HCT116 (cell line): ENCODE results near the gene CACNA2D2. TPM values are rescaled to one million over a fixed set of nuclear protein-coding genes. Genes with fewer than 3 reads are reported as not detected.

ENCODE experiments used
- ATAC-seq: fragments of 200-7000 bp; cut with Tn5 transposase; 2 replicates; pipeline ENCODE4 v1.9.1; 2020; ENCODE audit warnings: mild to moderate bottlenecking, moderate library complexity
- BruUV-seq: library from RNA; stranded (reverse); fragments of 400-500 nt; replicated peaks from 2 replicates; lab custom pipeline; 2021; lab: Mats Ljungman, UMichigan
- CTCF ChIA-PET: fragments of 300-600 bp; sonication (Branson Sonifier 250); formaldehyde crosslinking; loops from one replicate; lab custom pipeline; 2021; ENCODE audit warnings: antibody characterized with exemption; lab: Charles Lee
- POLR2A ChIA-PET: fragments of 300-600, 350-600 bp; sonication (Branson Sonifier 250); formaldehyde crosslinking; loops from one replicate; lab custom pipeline; 2021; ENCODE audit warnings: antibody characterized with exemption; lab: Charles Lee
- RAD21 ChIA-PET, 2 experiments: fragments of 300-600 bp; sonication (Branson Sonifier 250); formaldehyde crosslinking; loops; one replicate each; lab custom pipeline; 2023; ENCODE audit warnings: low total read pairs in 2 of 2; ENCODE audit not compliant: uncharacterized antibody in 2 of 2, unreplicated experiment in 2 of 2, low non-redundant PET in 1 of 2; lab: Charles Lee
- DNase-seq: peaks from one replicate; pipeline ENCODE4 v3.0.0-alpha.2; 2010; ENCODE audit warnings: low read depth, low spot score
- H2AFZ ChIP-seq: fragments of 200-600 bp; shearing (Covaris generic), sonication (generic); 2 replicates; pipeline ENCODE4 v1.6.1; 2017; ENCODE audit warnings: low read depth, mixed run types, mixed read lengths, antibody characterized with exemption, low read length; ENCODE audit not compliant: poor library complexity, severe bottlenecking
- H3K27ac ChIP-seq: 2 replicates; pipeline ENCODE4 v1.5.1; 2012; ENCODE audit warnings: low read depth, low read length
- H3K27me3 ChIP-seq: fragments of 200-600 bp; sonication (generic); 2 replicates; pipeline ENCODE4 v1.6.1; 2016; ENCODE audit warnings: mixed run types, low read length, mixed read lengths; ENCODE audit not compliant: insufficient read depth
- H3K36me3 ChIP-seq, 2 experiments: fragments of 200-500 bp in 1 of 2; fragments of 200-600 bp in 1 of 2; sonication (Bioruptor generic) in 1 of 2; sonication (generic) in 1 of 2; 2 replicates each; pipeline versions ENCODE4 v1.5.1 to v1.6.1; 2014 to 2016; ENCODE audit warnings: low read length in 2 of 2, inconsistent platforms in 1 of 2, mixed read lengths in 1 of 2, mixed run types in 1 of 2; ENCODE audit not compliant: insufficient read depth in 2 of 2, control insufficient read depth in 1 of 2
- H3K4me1 ChIP-seq, 2 experiments: fragments of 200-600 bp in 1 of 2; sonication (generic) in 1 of 2; 2 replicates each; pipeline versions ENCODE4 v1.5.1 to v1.6.1; 2012 to 2017; ENCODE audit warnings: low read length in 2 of 2, inconsistent platforms in 1 of 2, mild to moderate bottlenecking in 1 of 2, mixed read lengths in 1 of 2, mixed run types in 1 of 2, moderate library complexity in 1 of 2; ENCODE audit not compliant: insufficient read depth in 2 of 2, control insufficient read depth in 1 of 2
- H3K4me2 ChIP-seq: fragments of 200-600 bp; sonication (generic); 2 replicates; pipeline ENCODE4 v1.6.1; 2017; ENCODE audit warnings: mixed run types, low read length, mixed read lengths
- H3K4me3 ChIP-seq, 2 experiments: fragments of 200-600 bp in 1 of 2; sonication (generic) in 1 of 2; replicated peaks in 1 of 2; 2 replicates each; pipeline ENCODE4 v1.5.1; 2011 to 2016; ENCODE audit warnings: low read length in 2 of 2, control low read depth in 1 of 2, low read depth in 1 of 2, mild to moderate bottlenecking in 1 of 2, mixed read lengths in 1 of 2, mixed run types in 1 of 2
- H3K79me2 ChIP-seq: fragments of 200-600 bp; sonication (generic); 2 replicates; pipeline ENCODE4 v1.6.1; 2017; ENCODE audit warnings: mild to moderate bottlenecking, mixed run types, low read length, moderate library complexity, mixed read lengths; ENCODE audit not compliant: insufficient read depth
- H3K9ac ChIP-seq: fragments of 200-600 bp; sonication (generic); 2 replicates; pipeline ENCODE4 v1.6.1; 2016; ENCODE audit warnings: low read length, mixed read lengths
- H3K9me2 ChIP-seq: fragments of 200-600 bp; sonication (generic), shearing (Covaris generic); 2 replicates; pipeline ENCODE4 v1.6.1; 2017; ENCODE audit warnings: mixed run types, mild to moderate bottlenecking, moderate library complexity; ENCODE audit not compliant: insufficient read depth
- H3K9me3 ChIP-seq, 2 experiments: fragments of 200-500 bp in 1 of 2; fragments of 200-600 bp in 1 of 2; sonication (Bioruptor generic) in 1 of 2; sonication (generic) in 1 of 2; 2 replicates each; pipeline ENCODE4 v1.6.1; 2014 to 2017; ENCODE audit warnings: low read length in 2 of 2, mixed read lengths in 2 of 2, inconsistent platforms in 1 of 2, low read depth in 1 of 2, mild to moderate bottlenecking in 1 of 2, mixed run types in 1 of 2, moderate library complexity in 1 of 2; ENCODE audit not compliant: control insufficient read depth in 1 of 2, insufficient read depth in 1 of 2
- H4K20me1 ChIP-seq: fragments of 200-600 bp; sonication (generic), shearing (Covaris generic); 2 replicates; pipeline ENCODE4 v1.6.1; 2017; ENCODE audit warnings: mixed run types, mild to moderate bottlenecking, moderate library complexity; ENCODE audit not compliant: insufficient read depth
- CBX3 ChIP-seq: IDR thresholded peaks from 2 replicates; pipeline ENCODE4 v1.6.1; 2012; ENCODE audit warnings: low read depth
- CTCF ChIP-seq, 3 experiments: fragments of 200-600 bp in 1 of 3; sonication (generic) in 1 of 3; IDR thresholded peaks in 2 of 3; conservative IDR thresholded peaks in 1 of 3; 2 replicates each; pipeline ENCODE4 v1.5.1; 2012 to 2017; ENCODE audit warnings: low read depth in 2 of 3, low read length in 2 of 3, antibody characterized with exemption in 1 of 3, borderline replicate concordance in 1 of 3, control low read depth in 1 of 3, mild to moderate bottlenecking in 1 of 3, mixed read lengths in 1 of 3, mixed run types in 1 of 3, moderate library complexity in 1 of 3; ENCODE audit not compliant: insufficient read depth in 1 of 3
- EZH2phosphoT487 ChIP-seq: fragments of 200-600 bp; IDR thresholded peaks from 2 replicates; pipeline ENCODE4 v1.6.1; 2018; ENCODE audit warnings: antibody characterized with exemption, borderline replicate concordance
- POLR2A ChIP-seq: IDR thresholded peaks from 2 replicates; pipeline ENCODE4 v1.7.0; 2011; ENCODE audit warnings: borderline replicate concordance; ENCODE audit not compliant: insufficient read depth, insufficient read length; ENCODE audit errors: extremely low read depth
- POLR2AphosphoS5 ChIP-seq: IDR thresholded peaks from 2 replicates; pipeline ENCODE4 v1.6.1; 2011; ENCODE audit warnings: mild to moderate bottlenecking, low read depth, low read length, moderate library complexity
- RAD21 ChIP-seq: IDR thresholded peaks from 2 replicates; pipeline ENCODE4 v1.6.1; 2012; ENCODE audit warnings: low read depth, mild to moderate bottlenecking
- SP1 ChIP-seq: IDR thresholded peaks from 2 replicates; pipeline ENCODE4 v1.6.1; 2012; ENCODE audit warnings: low read depth
- SRF ChIP-seq: IDR thresholded peaks from 2 replicates; pipeline ENCODE4 v1.6.1; 2012; ENCODE audit warnings: low read depth
- YY1 ChIP-seq: IDR thresholded peaks from 2 replicates; pipeline ENCODE4 v1.6.1; 2011; ENCODE audit warnings: low read length, low read depth, moderate library complexity, mild to moderate bottlenecking; ENCODE audit not compliant: insufficient replicate concordance; ENCODE audit errors: extremely low read depth
- ZFX ChIP-seq: fragments of 450-650 bp; IDR thresholded peaks from 2 replicates; pipeline ENCODE4 v1.6.1; 2017
- ZNF274 ChIP-seq: fragments of 200-500 bp; sonication (Bioruptor generic); IDR thresholded peaks from 2 replicates; pipeline ENCODE4 v1.6.1; 2014; ENCODE audit warnings: mild to moderate bottlenecking, low read depth, low read length, inconsistent platforms
- intact Hi-C: fragments of 100-400 bp; cut with micrococcal nuclease; formaldehyde crosslinking; loops from 2 replicates; pipeline ENCODE4 v1.10.0; 2022
- total RNA-seq: library from RNA; stranded (reverse); gene quantifications from one replicate; pipeline ENCODE4 v1.2.1, GENCODE V29; 2021; ENCODE audit not compliant: unreplicated experiment

Gene CACNA2D2
- total RNA-seq, 1 experiment from 2014 or later = 10.2 TPM

- POLR2A ChIA-PET = interaction anchor here (1.3 kb wide), 1 partner anchor 14 kb away, joined by 4 read pairs; no protein-coding TSS in a partner anchor
- H3K36me3 ChIP-seq = peaks cover 9 to 25% of the 10 kb centered on the region in 2 experiments; a peak in 2 of 4 replicates
These were observed 180.3 kb downstream of the CACNA2D2 start for GRCh38 chr3:50323092-50323600.

More at GRCh38 chr3:50323092-50323600, 180.3 kb downstream of the CACNA2D2 start:
- Histone ChIP-seq H3K79me2 (peaks cover 56% of the 10 kb centered on the region), H3K27ac (peak overlapping the region; percentile 93; the same call in 1 of the 2 replicates), H3K9me3 (no peaks in the 10 kb centered on the region), H3K4me1 (peaks cover 41 to 67% of the 10 kb centered on the region in 2 experiments), H3K9ac (no peak overlapping the region), H3K9me2 (no peaks in the 10 kb centered on the region), H3K4me3 (no peak overlapping the region), H3K4me2 (no peak overlapping the region), H4K20me1 (no peaks in the 10 kb centered on the region), H3K27me3 (no peaks in the 10 kb centered on the region), H2AFZ (no peak overlapping the region)
- CTCF ChIA-PET = interaction anchor here (0.8 kb wide), 1 partner anchor 46 kb away, joined by 3 read pairs; no protein-coding TSS in a partner anchor
- no peak for ATAC-seq
- BruUV-seq = no TSS peak
- TF ChIP-seq SP1 (no peak), CTCF (IDR thresholded peaks at IDR 0.05 in 2 of 3, conservative IDR thresholded peaks at IDR 0.05 in 1 of 3; ENCODE audit: borderline replicate concordance in 1 of 3, insufficient read depth in 1 of 3, low read depth in 2 of 3, low read length in 2 of 3) (no peak), YY1 (no peak), RAD21 (no peak), SRF (no peak), POLR2A (no peak), ZFX (no peak), POLR2AphosphoS5 (no peak), EZH2phosphoT487 (no peak), ZNF274 (no peak), CBX3 (no peak)
- DNase-seq = no peak
- intact Hi-C loops = no loop called here
- RAD21 ChIA-PET = interaction anchor here in 1 of 2 experiments (1.5 kb wide), 1 partner anchor 24 kb away, joined by 4 read pairs; the partner anchor contains the start of genes HYAL3 and NAA80
